ENCODE measurements around the gene F7. TPM values are rescaled to one million over a fixed set of nuclear protein-coding genes. Genes with fewer than 3 reads are reported as not detected.

Gene F7
- total and polyA plus RNA-seq, 10 donors = 0.03 TPM; not detected in 9

- Histone ChIP-seq H3K9me3 (peaks cover 0 to 9% (median 0%) of the 10 kb centered on the region in 8 donors), H3K4me3 (no peak overlapping the region), H3K36me3 (peaks cover 0 to 22% (median 0%) of the 10 kb centered on the region in 6 donors), H3K4me1 (no peaks in the 10 kb centered on the region), H3K27me3 (replicated peaks in 1 of 7) (no peaks in the 10 kb centered on the region), H3K27ac (no peak overlapping the region)
- 85 to 93% (median 89%) methylated on average over 9 to 14 of the region's 14 CpGs for WGBS, 5 donors
- intact Hi-C loops (cut with DNase I; ENCODE audit: low total_unique reads) = no loop called here
- TF ChIP-seq POLR2AphosphoS5 (IDR thresholded peaks at IDR 0.05) = no peak
- TF ChIP-seq CTCF (IDR thresholded peaks at IDR 0.05 in 8 of 11, conservative IDR thresholded peaks at IDR 0.05 in 3 of 11) = no peak
- no peak for TF ChIP-seq POLR2A (IDR thresholded peaks at IDR 0.05)
- peak; percentile 47 for DNase-seq
Measured at GRCh38 chr13:113061796-113062425, 43.7 kb upstream of the F7 start.

GRCh38 chr13:113062691-113063090 lies 42.9 kb upstream of the F7 start:
- DNase-seq = no peak
- H3K4me3 ChIP-seq = no peak overlapping the region
- peaks cover 0 to 9% (median 0%) of the 10 kb centered on the region in 8 donors for H3K9me3 ChIP-seq
- peaks cover 0 to 22% (median 0%) of the 10 kb centered on the region in 6 donors for H3K36me3 ChIP-seq
- 90 to 95% (median 93%) methylated on average over 13 to 14 of the region's 14 CpGs for WGBS, 5 donors
- no peaks in the 10 kb centered on the region for H3K27me3 ChIP-seq (replicated peaks in 1 of 7)
- intact Hi-C loops (cut with DNase I; ENCODE audit: low total_unique reads) = no loop called here
- H3K4me1 ChIP-seq = no peaks in the 10 kb centered on the region
- TF ChIP-seq POLR2AphosphoS5 (IDR thresholded peaks at IDR 0.05) (no peak), CTCF (IDR thresholded peaks at IDR 0.05 in 8 of 11, conservative IDR thresholded peaks at IDR 0.05 in 3 of 11) (no peak), POLR2A (IDR thresholded peaks at IDR 0.05) (no peak)
- no peak overlapping the region for H3K27ac ChIP-seq

GRCh38 chr13:113063091-113063491 lies 42.5 kb upstream of the F7 start:
- peak; percentile 68 for DNase-seq
- no peaks in the 10 kb centered on the region for H3K27me3 ChIP-seq (replicated peaks in 1 of 7)
- peaks cover 0 to 6% (median 0%) of the 10 kb centered on the region in 8 donors for H3K9me3 ChIP-seq
- intact Hi-C loops (cut with DNase I; ENCODE audit: low total_unique reads) = no loop called here
- TF ChIP-seq CTCF (IDR thresholded peaks at IDR 0.05 in 8 of 11, conservative IDR thresholded peaks at IDR 0.05 in 3 of 11) = no peak
- peaks cover 0 to 22% (median 0%) of the 10 kb centered on the region in 6 donors for H3K36me3 ChIP-seq
- no peak overlapping the region for H3K4me3 ChIP-seq
- no peak overlapping the region for H3K27ac ChIP-seq
- H3K4me1 ChIP-seq = no peaks in the 10 kb centered on the region
- whole genome bisulfite sequencing, 5 donors = 88 to 96% (median 94%) methylated on average over 10 to 22 of the region's 22 CpGs

GRCh38 chr13:113064000-113064533 lies 41.5 kb upstream of the F7 start:
- TF ChIP-seq POLR2AphosphoS5 (IDR thresholded peaks at IDR 0.05) = no peak
- no peak for TF ChIP-seq POLR2A (IDR thresholded peaks at IDR 0.05)
- TF ChIP-seq CTCF (IDR thresholded peaks at IDR 0.05 in 8 of 11, conservative IDR thresholded peaks at IDR 0.05 in 3 of 11) = no peak
- WGBS, 5 donors = 88 to 95% (median 94%) methylated on average over 24 to 29 of the region's 29 CpGs
- intact Hi-C loops (cut with DNase I; ENCODE audit: low total_unique reads) = no loop called here

More at GRCh38 chr13:113064000-113064533, 41.5 kb upstream of the F7 start:
- Histone ChIP-seq H3K36me3 (peaks cover 0 to 22% (median 0%) of the 10 kb centered on the region in 6 donors), H3K9me3 (no peaks in the 10 kb centered on the region), H3K4me1 (no peaks in the 10 kb centered on the region), H3K27me3 (replicated peaks in 1 of 7) (no peaks in the 10 kb centered on the region), H3K4me3 (no peak overlapping the region), H3K27ac (no peak overlapping the region)
- peak; percentile 53 for DNase-seq

All from spleen (tissue), 11 donors.